Muscle of back (tissue), 11 donors: Measurements from ENCODE around the gene SP7. TPM values are rescaled to one million over a fixed set of nuclear protein-coding genes. Genes with fewer than 3 reads are reported as not detected.
"Not testable (repeated sequence)": the region's sequence is repeated elsewhere in the genome, so short reads cannot be mapped to it uniquely, and the experiment has no call there.

Experiments used
- DNase-seq, 3 donors: peaks; one replicate each; pipeline versions ENCODE4 v3.0.0 to v3.0.0-alpha.2; 2013
- polyA plus RNA-seq, 10 donors: library from polyadenylated mRNA; unstranded; fragments of 120-200 nt; gene quantifications; one replicate each; pipeline ENCODE4 v1.2.1, GENCODE V29; 2013; ENCODE audit not compliant: insufficient read length in 10 of 10

The SP7 gene
- polyA plus RNA-seq, 10 donors: 0.10 to 0.22 (median 0.20) TPM; not detected in 5

GRCh38 chr12:53324113-53324778, 11.9 kb downstream of the SP7 start:
- no peak for DNase-seq

- DNase-seq: no peak
Measured at GRCh38 chr12:53320352-53321195, 15.6 kb downstream of the SP7 start.

- no peak for DNase-seq
Measured at GRCh38 chr12:53313996-53314395, 22.2 kb downstream of the SP7 start.

- no peak for DNase-seq
Measured at GRCh38 chr12:53308276-53308675, 27.9 kb downstream of the SP7 start.

- no peak for DNase-seq
Measured at GRCh38 chr12:53306826-53307225, 29.3 kb downstream of the SP7 start.

- no peak for DNase-seq
Measured at GRCh38 chr12:53302903-53303302, 33.3 kb downstream of the SP7 start.

- no peak for DNase-seq
Measured at GRCh38 chr12:53300187-53300586, 36.0 kb downstream of the SP7 start.

GRCh38 chr12:53299454-53300180, 36.5 kb downstream of the SP7 start, which contains the start of gene MYG1:
Gene MYG1 (plus strand): TSS chr12:53299695. CDS start chr12:53299738, 43 bp downstream.
- DNase-seq: peak; percentile 76 to 95 (median 91)

- peak; percentile 57 to 78 (median 61) for DNase-seq
Measured at GRCh38 chr12:53299101-53299453, 37.1 kb downstream of the SP7 start.

- DNase-seq: peak in 1 of 3 donors; percentile 63
Measured at GRCh38 chr12:53298164-53298563, 38.0 kb downstream of the SP7 start.

GRCh38 chr12:53297106-53297505, 39.0 kb downstream of the SP7 start:
- not testable (repeated sequence) for DNase-seq

- DNase-seq: no peak
Measured at GRCh38 chr12:53295891-53296219, 40.3 kb downstream of the SP7 start.

- peak; percentile 90 to 98 (median 95) for DNase-seq
Measured at GRCh38 chr12:53295070-53295890, 40.9 kb downstream of the SP7 start, which contains the start of gene PFDN5. Gene PFDN5 (plus strand): TSS chr12:53295542. CDS start chr12:53295568, 26 bp downstream.

- DNase-seq: peak in 1 of 3 donors; percentile 14
Measured at GRCh38 chr12:53292426-53292825, 43.7 kb downstream of the SP7 start.

GRCh38 chr12:53290661-53291060, 45.5 kb downstream of the SP7 start:
- DNase-seq: no peak

- DNase-seq: no peak
Measured at GRCh38 chr12:53289891-53290290, 46.3 kb downstream of the SP7 start.

GRCh38 chr12:53288322-53288721, 47.8 kb downstream of the SP7 start:
- no peak for DNase-seq

GRCh38 chr12:53287741-53288216, 48.4 kb downstream of the SP7 start:
- peak; percentile 45 to 76 (median 76) for DNase-seq

GRCh38 chr12:53286448-53286847, 49.7 kb downstream of the SP7 start:
- no peak for DNase-seq

- DNase-seq: no peak
Measured at GRCh38 chr12:53279888-53280498, 56.2 kb downstream of the SP7 start.
